ENCODE results near the gene UBE2U. TPM values are rescaled to one million over a fixed set of nuclear protein-coding genes. Genes with fewer than 3 reads are reported as not detected.
A peak's percentile ranks its signal among the peaks of the same experiment; 100 is the strongest.

UBE2U gene
- total RNA-seq, 4 donors from 2014 or later: not detected

DNA sequence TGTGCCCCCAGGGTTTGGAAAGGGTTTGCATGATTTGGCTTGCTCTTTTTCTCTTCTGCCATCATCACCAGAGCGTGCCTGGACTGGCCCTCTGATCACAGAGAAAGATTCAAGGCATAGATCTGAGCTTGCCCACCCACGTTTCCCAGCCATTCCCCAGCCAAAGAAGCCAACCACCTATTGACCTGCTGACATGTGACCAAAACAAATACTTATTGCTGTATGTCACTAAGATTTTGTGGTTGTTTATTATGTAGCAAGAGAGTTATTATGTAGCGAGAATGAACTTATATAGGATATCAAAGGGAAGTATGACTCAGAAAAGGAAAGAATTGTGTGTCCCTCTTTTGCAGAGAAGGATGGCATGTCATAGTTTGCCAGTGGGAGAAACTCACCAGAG is 59.9 kb downstream of the UBE2U start:
- 51 to 57% methylated on average over 3 of the region's 3 CpGs for WGBS, 2 donors
- DNase-seq (ENCODE audit: low spot score in 2 of 2): peak in 1 of 2 donors; percentile 56
- intact Hi-C loops (cut with DNase I; ENCODE audit: low total_unique reads): loop anchor here (10.0 kb wide), 1 partner anchor 571 kb away; no protein-coding TSS in a partner anchor
- no peak for TF ChIP-seq POLR2A (IDR thresholded peaks at IDR 0.05)
- TF ChIP-seq, protein P1, sequence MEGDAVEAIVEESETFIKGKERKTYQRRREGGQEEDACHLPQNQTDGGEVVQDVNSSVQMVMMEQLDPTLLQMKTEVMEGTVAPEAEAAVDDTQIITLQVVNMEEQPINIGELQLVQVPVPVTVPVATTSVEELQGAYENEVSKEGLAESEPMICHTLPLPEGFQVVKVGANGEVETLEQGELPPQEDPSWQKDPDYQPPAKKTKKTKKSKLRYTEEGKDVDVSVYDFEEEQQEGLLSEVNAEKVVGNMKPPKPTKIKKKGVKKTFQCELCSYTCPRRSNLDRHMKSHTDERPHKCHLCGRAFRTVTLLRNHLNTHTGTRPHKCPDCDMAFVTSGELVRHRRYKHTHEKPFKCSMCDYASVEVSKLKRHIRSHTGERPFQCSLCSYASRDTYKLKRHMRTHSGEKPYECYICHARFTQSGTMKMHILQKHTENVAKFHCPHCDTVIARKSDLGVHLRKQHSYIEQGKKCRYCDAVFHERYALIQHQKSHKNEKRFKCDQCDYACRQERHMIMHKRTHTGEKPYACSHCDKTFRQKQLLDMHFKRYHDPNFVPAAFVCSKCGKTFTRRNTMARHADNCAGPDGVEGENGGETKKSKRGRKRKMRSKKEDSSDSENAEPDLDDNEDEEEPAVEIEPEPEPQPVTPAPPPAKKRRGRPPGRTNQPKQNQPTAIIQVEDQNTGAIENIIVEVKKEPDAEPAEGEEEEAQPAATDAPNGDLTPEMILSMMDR (IDR thresholded peaks at IDR 0.05): no peak
- no peak overlapping the region for H3K4me3 ChIP-seq (ENCODE audit: low read depth, poor library complexity, severe bottlenecking)

- intact Hi-C loops (cut with DNase I; ENCODE audit: low total_unique reads): loop anchor here (10.0 kb wide), 1 partner anchor 571 kb away; no protein-coding TSS in a partner anchor
- no peak overlapping the region for H3K4me3 ChIP-seq (ENCODE audit: low read depth, poor library complexity, severe bottlenecking)
- no peak for DNase-seq (ENCODE audit: low spot score in 2 of 2)
- WGBS, 2 donors: 10 to 44% methylated on average over 2 of the region's 2 CpGs
- TF ChIP-seq POLR2A (IDR thresholded peaks at IDR 0.05): no peak
- TF ChIP-seq, protein P1 (IDR thresholded peaks at IDR 0.05): no peak
Measured at GRCh38 chr1:64263856-64264255, 60.4 kb downstream of the UBE2U start.

DNA sequence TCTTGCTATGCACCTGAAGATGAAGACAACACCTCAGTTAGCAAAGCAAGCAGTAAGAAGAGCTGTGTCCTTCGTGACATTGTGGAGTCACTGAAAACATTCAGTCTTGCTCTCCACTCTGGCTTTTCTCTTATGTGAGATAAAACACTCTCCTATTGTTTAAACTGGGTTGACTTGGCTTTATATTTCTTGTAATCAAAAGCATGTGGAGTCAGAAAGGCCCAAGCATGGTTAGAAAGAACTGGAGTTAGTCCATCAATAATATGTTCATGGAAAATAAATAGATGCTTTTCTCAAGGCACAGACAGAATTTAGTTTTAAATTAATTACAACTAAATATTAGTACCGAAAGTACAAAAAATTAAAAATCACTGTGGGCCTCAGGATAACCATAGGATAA is 61.7 kb downstream of the UBE2U start:
- intact Hi-C loops (cut with DNase I; ENCODE audit: low total_unique reads): loop anchor here (10.0 kb wide), 1 partner anchor 570 kb away; no protein-coding TSS in a partner anchor
- no peak overlapping the region for H3K4me3 ChIP-seq (ENCODE audit: low read depth, poor library complexity, severe bottlenecking)
- WGBS, 2 donors: 58 to 63% methylated on average over 2 of the region's 2 CpGs
- DNase-seq (ENCODE audit: low spot score in 2 of 2): no peak
- TF ChIP-seq, protein P1 (IDR thresholded peaks at IDR 0.05): no peak
- TF ChIP-seq POLR2A (IDR thresholded peaks at IDR 0.05): no peak

- TF ChIP-seq POLR2A (IDR thresholded peaks at IDR 0.05): no peak
- TF ChIP-seq, protein P1 (IDR thresholded peaks at IDR 0.05): no peak
- WGBS, 2 donors: 76 to 82% methylated on average over 2 of the region's 2 CpGs
- no peak overlapping the region for H3K4me3 ChIP-seq (ENCODE audit: low read depth, poor library complexity, severe bottlenecking)
- no peak for DNase-seq (ENCODE audit: low spot score in 2 of 2)
- intact Hi-C loops (cut with DNase I; ENCODE audit: low total_unique reads): loop anchor here (10.0 kb wide), 1 partner anchor 568 kb away; no protein-coding TSS in a partner anchor
Measured at GRCh38 chr1:64266991-64267390, 63.6 kb downstream of the UBE2U start.

GRCh38 chr1:64268653-64269557 is 65.5 kb downstream of the UBE2U start:
- H3K4me3 ChIP-seq (ENCODE audit: low read depth, poor library complexity, severe bottlenecking): no peak overlapping the region
- DNase-seq (ENCODE audit: low spot score in 2 of 2): peak in 1 of 2 donors; percentile 65
- TF ChIP-seq, protein P1 (IDR thresholded peaks at IDR 0.05): peak in 1 of 3 donors; percentile 77
- TF ChIP-seq POLR2A (IDR thresholded peaks at IDR 0.05): no peak
- intact Hi-C loops (cut with DNase I; ENCODE audit: low total_unique reads): loop anchor here (10.0 kb wide), 1 partner anchor 566 kb away; no protein-coding TSS in a partner anchor
- 42 to 45% methylated on average over 23 of the region's 23 CpGs for WGBS, 2 donors
